Stomach (tissue), 4 donors: ENCODE measurements around the gene LAMC1.

ENCODE experiments used
- CTCF ChIP-seq, 7 experiments: fragments of 450-650 bp in 4 of 7; fragments of 200-600 bp in 3 of 7; sonication (generic) in 3 of 7; IDR thresholded peaks; one replicate each; pipeline ENCODE4 v1.5.1; 2016 to 2019; ENCODE audit warnings: antibody characterized with exemption in 7 of 7, control low read depth in 2 of 7, mild to moderate bottlenecking in 1 of 7
- POLR2AphosphoS5 ChIP-seq, 3 donors: sonication (generic); formaldehyde crosslinking; IDR thresholded peaks; one replicate each; pipeline ENCODE4 v1.6.1; 2016; ENCODE audit warnings: antibody characterized with exemption in 3 of 3

DNA sequence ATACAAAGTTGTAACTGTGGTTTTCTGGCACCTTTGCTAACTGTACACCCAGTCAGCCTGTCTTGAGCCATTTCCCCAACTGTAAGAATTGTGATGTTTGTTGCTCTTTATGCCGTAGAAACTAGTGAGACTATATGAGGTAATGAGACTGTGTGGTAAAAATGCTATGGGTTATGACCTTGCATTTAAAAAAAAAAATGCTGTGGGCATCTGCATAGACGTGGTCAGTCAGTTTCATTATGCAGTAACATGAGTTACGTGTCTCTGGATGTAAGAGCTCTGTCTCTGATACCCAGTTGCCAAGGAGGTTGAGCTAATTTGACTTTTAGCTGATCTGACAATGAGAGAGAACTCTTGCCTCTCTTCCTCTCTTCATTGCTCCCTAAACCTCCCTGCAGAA lies 82.2 kb downstream of the LAMC1 start:
- TF ChIP-seq CTCF (IDR thresholded peaks at IDR 0.05) (no peak), POLR2AphosphoS5 (IDR thresholded peaks at IDR 0.05) (no peak)
